BJ (cell line): ENCODE data around the gene PTPRM. TPM values are rescaled to one million over a fixed set of nuclear protein-coding genes. Genes with fewer than 3 reads are reported as not detected.

Source experiments
- CTCF ChIA-PET: fragments of 350-600 bp; formaldehyde crosslinking; extraction: SDS; loops from one replicate; lab custom pipeline; 2021; ENCODE audit warnings: antibody characterized with exemption, inconsistent platforms; lab: Yijun Ruan, JAX
- POLR2A ChIA-PET: fragments of 300-600 bp; sonication (Branson Sonifier 250); formaldehyde crosslinking; extraction: SDS; loops from one replicate; lab custom pipeline; 2021; ENCODE audit warnings: antibody characterized with exemption; lab: Charles Lee
- DNase-seq: peaks from one replicate; pipeline ENCODE4 v3.0.0-alpha.2; 2011; ENCODE audit warnings: low read depth
- H3K27me3 ChIP-seq: 2 replicates; pipeline ENCODE4 v1.6.0; 2011; ENCODE audit warnings: low read length; ENCODE audit not compliant: control insufficient read depth, insufficient read depth
- H3K36me3 ChIP-seq: 2 replicates; pipeline ENCODE4 v1.5.1; 2011; ENCODE audit warnings: low read length; ENCODE audit not compliant: control insufficient read depth, insufficient read depth
- H3K4me3 ChIP-seq: 2 replicates; pipeline ENCODE4 v1.5.1; 2011; ENCODE audit warnings: low read depth, mild to moderate bottlenecking, control low read depth, low read length
- CTCF ChIP-seq: IDR thresholded peaks from 2 replicates; pipeline ENCODE4 v1.5.1; 2011; ENCODE audit warnings: low read depth, mild to moderate bottlenecking, control low read depth, inconsistent platforms, low read length, moderate library complexity; ENCODE audit not compliant: insufficient read depth
- polyA plus RNA-seq: library from polyadenylated mRNA; depleted of rRNA; stranded (reverse); fragments of >200 nt; gene quantifications from 2 replicates; pipeline ENCODE4 v1.2.3, GENCODE V29; 2011

The PTPRM gene
- polyA plus RNA-seq, 1 experiment: 149 TPM

GRCh38 chr18:7814754-7815315 is 247.7 kb downstream of the PTPRM start:
- ChIA-PET POLR2A (no interaction called here), CTCF (no interaction called here)
- no peak for TF ChIP-seq CTCF
- DNase-seq: no peak
- no peaks in the 10 kb centered on the region for H3K36me3 ChIP-seq
- H3K4me3 ChIP-seq: no peak overlapping the region
- no peaks in the 10 kb centered on the region for H3K27me3 ChIP-seq

GRCh38 chr18:7815787-7816186 is 248.7 kb downstream of the PTPRM start:
- DNase-seq: no peak
- Histone ChIP-seq H3K36me3 (no peaks in the 10 kb centered on the region), H3K27me3 (no peaks in the 10 kb centered on the region), H3K4me3 (no peak overlapping the region)
- TF ChIP-seq CTCF: no peak
- CTCF ChIA-PET: interaction anchor here (1.3 kb wide), 1 partner anchor 249 kb away, joined by 4 read pairs; the partner anchor contains the start of gene PTPRM
- POLR2A ChIA-PET: no interaction called here

GRCh38 chr18:7817575-7818230 is 250.6 kb downstream of the PTPRM start:
- CTCF ChIA-PET: interaction anchor here (1.0 to 1.1 kb wide), 2 partner anchors 18 to 28 kb away, joined by 3 to 4 read pairs; no protein-coding TSS in a partner anchor
- Histone ChIP-seq H3K27me3 (no peaks in the 10 kb centered on the region), H3K36me3 (no peaks in the 10 kb centered on the region), H3K4me3 (no peak overlapping the region)
- no peak for TF ChIP-seq CTCF
- POLR2A ChIA-PET: no interaction called here
- DNase-seq: no peak

- POLR2A ChIA-PET: no interaction called here
- CTCF ChIA-PET: no interaction called here
- Histone ChIP-seq H3K36me3 (no peaks in the 10 kb centered on the region), H3K4me3 (no peak overlapping the region), H3K27me3 (no peaks in the 10 kb centered on the region)
- no peak for TF ChIP-seq CTCF
- no peak for DNase-seq
Observed at GRCh38 chr18:7821784-7822183, 254.7 kb downstream of the PTPRM start.

- POLR2A ChIA-PET: no interaction called here
- no peak for DNase-seq
- no peak overlapping the region for H3K4me3 ChIP-seq
- H3K27me3 ChIP-seq: no peaks in the 10 kb centered on the region
- CTCF ChIA-PET: no interaction called here
- no peaks in the 10 kb centered on the region for H3K36me3 ChIP-seq
- TF ChIP-seq CTCF: no peak
Observed at GRCh38 chr18:7822435-7823331, 255.6 kb downstream of the PTPRM start.
